T-helper 9 cell (primary cell): Measurements from ENCODE around the gene PCP4.

Experiments
- DNase-seq: peaks from one replicate; pipeline ENCODE4 v3.0.0-alpha.2; 2020
- total RNA-seq, 2 donors: gene quantifications; one replicate each; lab custom pipeline; 2026; lab: John Stamatoyannopoulos, UW

The PCP4 gene
- total RNA-seq, result 0 reads per million in 2 donors

DNA sequence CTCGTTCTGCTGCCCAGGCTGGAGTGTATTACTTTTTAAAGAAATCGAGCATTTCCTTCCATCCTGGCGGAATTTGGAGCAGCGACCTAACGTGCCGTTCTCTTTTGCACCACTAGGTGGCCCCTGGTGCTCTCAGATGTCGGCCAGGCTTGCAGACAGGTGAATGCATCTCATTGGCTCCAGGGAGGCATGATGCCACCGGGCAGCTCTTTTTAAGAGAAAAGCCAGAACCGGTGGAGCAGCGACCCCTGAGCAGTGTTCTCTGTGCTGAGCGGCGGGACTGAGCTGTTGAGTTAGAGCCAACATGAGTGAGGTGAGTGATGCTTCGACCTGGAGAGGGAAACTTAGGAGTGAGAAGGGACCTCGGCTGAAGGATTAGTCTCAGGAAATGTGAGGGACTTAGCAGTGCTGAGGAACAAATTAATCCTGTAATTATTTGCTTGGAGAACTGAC, at the start of gene PCP4:
Gene PCP4 (plus strand): TSS at position 241 of the 453 bp plus-strand sequence. CDS start 64 bp downstream, at position 305.
- DNase-seq, result no peak

DNA sequence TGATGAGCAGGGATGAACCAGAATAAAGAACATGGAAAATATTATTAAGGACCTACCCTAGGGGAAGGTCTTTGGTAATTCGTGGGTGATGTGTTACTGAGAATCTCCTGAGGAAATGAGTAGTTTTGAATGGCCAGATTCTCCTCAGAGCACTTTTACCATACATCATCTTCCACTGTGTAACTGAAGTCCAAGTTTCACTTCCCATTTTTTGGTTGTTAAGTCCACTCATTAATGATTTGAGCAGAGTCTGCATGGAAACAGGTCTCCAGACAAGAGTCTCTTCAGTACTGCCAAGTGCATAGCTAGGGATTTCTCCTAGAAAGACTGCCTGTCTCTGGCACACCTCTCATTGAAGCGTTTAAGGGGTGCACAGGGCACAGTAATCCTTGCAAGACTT, 48.7 kb upstream of the PCP4 start:
- no peak for DNase-seq

DNA sequence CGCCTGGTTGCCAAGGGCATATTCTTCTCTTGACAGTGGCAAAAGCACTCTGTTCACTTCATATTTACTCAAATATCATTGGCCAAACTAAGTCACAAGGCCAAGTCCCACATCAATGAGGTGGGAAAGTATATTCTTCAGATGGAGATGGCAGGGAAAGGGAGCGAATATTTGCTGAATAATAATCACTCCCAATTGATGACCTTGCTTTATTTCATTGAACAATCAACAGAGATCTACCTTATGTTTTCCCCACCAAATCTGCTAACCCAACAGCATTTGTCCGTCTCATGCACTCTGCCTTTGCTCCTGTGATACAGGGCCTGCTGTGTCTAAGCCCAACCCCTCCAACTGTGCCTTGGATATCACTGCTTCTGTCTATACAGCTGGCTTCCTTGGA, 45.2 kb upstream of the PCP4 start:
- DNase-seq, result no peak

DNA sequence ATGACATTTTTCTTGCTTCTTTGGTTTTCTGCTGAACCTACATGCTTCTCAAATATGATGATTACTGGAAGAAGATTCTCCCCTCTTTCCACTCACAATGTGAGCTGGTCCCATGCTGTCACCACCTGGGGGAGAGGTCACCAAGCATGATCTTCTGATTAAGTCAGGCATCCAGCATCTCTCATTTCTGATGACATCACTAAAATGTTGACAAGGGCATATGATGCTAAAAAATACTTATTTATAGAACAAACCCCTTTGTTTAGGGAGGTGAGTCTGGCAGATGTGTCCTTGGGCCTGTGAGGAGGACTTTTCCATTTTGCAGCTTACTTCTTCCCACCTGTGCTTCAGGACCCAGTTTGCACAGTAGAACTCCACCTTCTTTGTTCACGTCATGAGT, 42.0 kb upstream of the PCP4 start:
- DNase-seq, result no peak

DNA sequence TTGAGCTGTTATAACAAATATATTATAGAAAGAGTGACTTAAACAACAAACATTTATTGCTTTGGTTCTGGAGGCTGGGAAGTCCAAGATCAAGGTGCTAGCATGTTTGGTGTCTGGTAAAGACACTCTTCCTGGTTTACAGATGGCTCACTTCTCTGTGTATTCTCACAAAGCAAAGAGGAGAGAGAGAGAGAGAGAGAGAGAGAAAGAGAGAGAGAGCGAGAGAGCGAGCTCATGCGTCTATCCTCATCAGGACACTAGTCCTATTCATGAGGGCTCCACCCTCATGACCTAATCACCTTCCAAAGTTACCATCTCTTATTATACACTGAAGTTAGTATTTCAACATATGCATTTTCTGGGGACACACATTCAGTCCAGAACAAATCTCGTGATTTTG, 32.7 kb upstream of the PCP4 start:
- DNase-seq, result no peak

DNA sequence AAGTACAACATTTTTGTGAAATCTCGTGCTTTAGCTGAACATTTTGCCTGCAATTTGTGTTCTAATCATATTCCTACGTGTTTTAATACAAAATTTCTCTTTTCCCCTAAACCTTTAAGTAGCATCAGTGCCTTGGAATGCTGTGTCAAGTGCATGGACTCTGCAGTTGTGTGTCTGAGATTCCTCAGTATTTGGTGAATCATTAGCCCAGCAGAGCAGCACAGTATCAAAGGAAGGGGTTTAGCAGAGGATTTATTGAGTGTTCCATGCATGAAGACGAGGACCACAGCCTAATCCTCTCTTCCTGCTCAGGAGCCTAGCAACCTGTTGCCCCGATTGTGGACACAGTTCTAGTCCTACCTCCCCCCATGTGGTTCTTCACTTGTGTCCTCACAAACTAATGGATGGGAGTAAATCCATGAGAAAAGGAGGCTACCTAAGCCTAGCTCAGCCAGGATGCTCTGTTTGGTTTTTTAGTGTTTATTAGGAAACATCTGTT, 29.3 kb upstream of the PCP4 start:
- no peak for DNase-seq

DNA sequence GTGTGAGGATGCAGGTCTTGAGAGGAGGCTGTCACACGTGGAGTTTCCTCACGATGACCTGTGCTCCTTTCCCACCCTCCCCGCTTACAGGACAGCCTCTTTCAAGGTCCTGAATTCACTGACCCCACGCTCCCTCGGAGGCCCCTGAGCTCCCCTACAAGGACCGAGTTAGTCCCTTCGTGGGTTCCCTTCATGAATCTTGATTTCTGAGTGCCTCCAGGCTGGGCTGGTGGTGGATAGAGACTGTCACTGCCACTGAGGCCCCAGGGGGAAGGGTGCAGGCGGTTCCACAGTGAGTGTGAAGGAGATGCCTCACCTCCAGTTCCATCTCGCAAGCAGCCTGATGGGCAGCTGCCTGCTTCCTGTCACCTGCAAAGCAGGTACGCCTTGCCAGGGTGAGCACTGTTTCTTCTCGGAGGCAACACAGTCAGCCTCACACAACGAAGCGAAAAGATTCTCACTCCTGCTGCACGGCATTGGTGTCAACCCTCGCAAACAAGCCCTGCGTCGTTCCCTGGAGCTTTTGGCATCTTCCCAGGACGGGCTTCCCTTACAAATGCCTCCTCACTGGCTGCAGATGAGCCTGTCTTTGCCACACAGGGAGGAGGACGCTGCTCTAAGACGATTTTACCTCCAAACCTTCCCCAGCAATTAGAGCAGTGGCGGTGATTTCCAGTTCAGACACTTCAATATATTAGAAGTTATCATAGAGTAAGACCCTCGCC, 26.7 kb upstream of the PCP4 start:
- no peak for DNase-seq

DNA sequence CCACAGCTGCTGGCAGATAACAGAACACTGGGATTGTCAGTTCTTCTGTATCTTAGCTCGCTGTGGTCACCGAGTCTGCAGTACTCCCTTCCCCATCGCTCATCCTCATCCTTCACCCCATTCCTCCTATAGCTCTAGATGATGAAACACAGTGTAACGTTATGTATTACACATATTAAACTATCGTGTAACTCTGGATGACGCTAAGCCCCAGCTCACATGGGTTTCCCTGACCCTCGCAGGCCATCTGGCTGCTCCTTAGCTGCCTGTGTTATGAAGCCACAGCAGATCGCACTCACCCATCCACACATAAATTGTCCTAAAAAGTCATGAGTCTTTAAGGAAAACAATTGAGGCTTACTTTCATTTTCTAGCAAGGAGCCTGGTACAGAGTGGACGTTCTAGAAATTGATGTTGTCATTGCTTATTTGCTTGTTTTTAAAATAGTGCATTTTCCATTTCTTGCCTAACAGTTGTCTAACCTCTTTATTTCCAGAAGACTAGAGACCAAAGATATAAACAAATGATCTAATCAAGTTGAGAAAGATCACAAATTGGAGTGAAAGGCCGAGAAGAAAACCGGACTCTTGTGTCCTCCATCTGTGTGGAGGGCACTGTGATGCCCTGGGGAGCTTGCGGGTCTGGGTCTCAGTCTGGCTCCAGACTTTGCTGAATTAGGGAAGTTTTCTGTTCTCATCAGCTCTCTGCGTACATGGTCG, 24.3 kb upstream of the PCP4 start:
- no peak for DNase-seq

DNA sequence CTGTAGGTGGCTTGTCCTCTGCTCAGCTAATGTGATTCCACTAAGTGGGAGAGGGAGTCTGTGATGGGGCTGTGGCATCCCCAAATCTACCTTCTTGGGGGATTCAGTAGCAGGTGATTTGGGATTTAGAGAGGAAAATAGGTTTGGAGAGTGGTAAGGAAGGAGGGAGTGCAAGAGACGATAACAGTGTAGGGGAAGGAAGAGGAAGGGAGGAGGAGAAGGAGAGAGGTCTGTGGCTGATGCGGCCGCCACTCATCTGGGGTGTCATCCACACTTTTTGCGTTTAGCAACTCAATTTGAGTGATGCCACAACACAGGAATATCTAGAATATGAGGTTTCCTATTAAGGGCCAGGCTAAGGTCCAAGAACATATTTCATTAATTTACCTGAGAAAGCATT, 23.8 kb upstream of the PCP4 start:
- no peak for DNase-seq

DNA sequence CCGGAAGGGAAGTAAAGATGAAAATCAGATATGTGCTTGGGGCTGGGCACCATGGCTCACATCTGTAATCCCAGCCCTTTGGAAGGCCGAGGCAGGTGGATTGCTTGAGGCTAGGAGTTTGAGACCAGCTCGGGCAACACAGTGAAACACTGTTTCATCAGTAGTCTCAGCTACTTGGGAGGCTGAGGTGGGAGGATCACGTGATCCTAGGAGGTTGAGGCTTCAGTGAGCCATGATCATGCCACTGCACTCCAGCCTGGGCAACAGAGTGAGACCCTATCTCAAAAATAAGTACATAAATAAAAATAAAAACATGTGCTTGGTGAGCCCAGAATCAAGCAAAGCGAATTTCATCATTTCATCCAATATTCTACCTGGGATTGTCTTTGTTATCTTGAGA, 23.3 kb upstream of the PCP4 start:
- DNase-seq, result no peak

DNA sequence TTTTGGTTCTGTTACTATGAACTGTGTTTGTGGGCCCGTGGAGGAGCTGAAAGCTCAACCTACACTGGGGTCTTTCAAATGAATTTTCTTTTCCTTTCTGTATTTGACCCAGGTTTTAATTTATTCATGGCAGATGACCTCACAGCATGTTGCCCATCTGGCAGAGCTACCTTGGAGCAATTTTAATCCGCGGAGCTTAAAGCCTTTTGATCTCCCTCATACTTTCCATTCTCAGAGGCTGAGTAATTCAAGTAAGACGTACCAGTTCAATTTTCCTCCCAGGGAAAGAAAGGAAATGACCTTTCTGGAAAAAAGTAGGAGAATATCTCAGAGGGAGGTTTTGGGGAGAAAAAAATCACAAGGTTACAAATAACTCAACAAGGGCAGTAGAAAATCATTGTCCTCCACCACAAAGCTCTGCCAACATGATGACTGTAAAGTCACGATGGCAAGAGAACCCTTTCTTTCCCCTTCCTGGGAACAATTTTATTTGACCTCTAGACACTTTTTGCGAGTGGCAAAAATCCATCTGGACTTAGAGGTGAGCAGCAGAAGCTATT, 21.6 kb upstream of the PCP4 start:
- DNase-seq, result no peak

DNA sequence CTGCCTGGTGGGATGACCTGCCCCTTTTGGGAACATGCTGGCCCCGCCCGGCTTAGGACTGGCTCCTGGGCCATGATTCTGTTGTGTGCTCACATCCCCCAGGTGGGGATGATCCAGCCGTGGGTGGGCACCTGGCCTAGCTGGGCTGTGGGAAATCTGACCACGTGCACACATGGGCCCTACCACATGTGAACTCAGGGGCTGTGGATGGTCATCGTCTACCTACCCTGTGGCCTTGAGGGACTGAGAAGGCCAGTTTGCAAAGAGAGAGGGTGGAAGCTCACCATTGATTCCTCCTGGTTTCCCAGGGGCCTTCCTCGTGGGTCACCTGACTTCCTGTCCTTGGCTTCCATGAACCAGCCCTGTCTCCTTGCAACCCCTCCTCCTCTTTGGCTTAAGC, 19.4 kb upstream of the PCP4 start:
- DNase-seq, result no peak

DNA sequence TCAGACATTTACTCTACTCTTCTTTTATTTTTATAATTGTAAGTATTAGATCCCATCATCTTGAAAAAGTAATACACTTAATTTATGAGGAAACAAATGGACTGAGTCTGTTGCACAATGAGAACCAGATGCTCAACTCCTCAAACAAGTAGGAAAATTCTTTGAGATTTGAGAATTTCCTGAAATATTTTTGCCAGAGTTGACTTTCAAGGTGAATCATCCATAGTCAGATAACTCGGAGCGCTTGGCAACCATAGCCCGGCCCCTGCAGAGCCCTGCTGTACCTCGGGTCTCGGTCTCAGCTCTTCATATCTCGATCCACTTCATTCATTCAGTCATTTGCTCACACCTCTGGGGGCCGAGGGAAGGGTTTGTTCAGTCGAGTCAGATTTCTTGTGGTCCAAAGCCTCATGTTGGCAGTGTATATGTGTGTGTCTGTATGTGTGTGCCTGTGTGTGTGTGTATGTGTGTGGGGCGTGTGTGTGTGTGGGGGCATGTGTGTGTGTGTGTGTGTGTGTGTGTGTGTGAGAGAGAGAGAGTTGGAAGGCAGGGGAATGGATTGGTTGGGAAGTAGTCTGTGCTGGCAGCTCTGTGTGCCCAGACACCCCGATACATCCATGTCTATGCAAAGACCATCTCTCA, 18.1 kb upstream of the PCP4 start:
- DNase-seq, result no peak

DNA sequence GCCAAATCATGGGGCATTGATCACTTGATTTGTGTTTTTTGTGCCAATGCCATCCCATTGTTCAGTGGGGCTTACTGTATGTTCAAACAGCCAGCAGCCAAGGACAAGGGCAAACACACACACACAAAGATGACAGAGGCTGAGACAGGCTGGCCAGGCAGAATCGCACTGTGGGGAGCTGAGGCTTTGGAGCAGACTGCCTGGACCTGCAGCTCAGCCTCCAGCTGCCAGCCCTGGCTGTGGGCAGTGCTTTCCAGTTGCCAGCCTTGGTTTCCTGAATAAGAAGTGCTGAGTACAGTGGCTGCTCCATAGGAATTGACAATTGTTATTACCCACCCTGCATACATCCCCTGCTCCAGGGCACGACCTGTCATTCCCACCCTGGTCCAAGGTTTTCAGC, 16.9 kb upstream of the PCP4 start:
- no peak for DNase-seq

DNA sequence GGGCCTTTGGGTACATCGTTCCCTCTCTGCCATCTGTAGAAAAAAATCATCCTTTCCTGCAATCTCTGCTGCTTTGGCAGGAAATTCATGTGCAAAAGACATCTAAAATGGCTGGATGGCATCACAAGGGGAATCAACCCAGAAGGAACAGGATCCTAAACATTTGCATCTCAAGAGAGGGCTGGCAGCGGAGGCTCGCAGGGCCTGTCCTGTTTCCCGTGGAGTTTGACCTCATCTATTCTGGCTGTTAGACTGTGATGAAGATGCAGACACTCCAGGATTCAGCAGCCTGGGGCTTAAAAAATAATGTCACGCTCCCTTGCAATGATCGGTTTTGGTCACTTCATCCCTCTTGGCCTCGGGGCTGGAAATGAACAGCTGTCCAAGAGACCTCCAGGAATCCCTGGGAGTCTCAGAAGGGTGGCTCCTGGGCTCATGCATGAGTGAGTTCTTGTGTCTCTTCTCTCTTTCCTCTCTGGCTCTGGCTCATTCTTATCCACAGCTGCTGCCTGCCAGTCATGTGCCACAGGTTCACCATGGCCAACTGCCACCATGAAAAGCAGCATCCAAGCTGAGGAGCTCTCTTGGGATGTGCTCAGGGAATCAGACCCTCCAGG, 16.1 kb upstream of the PCP4 start:
- DNase-seq, result no peak

DNA sequence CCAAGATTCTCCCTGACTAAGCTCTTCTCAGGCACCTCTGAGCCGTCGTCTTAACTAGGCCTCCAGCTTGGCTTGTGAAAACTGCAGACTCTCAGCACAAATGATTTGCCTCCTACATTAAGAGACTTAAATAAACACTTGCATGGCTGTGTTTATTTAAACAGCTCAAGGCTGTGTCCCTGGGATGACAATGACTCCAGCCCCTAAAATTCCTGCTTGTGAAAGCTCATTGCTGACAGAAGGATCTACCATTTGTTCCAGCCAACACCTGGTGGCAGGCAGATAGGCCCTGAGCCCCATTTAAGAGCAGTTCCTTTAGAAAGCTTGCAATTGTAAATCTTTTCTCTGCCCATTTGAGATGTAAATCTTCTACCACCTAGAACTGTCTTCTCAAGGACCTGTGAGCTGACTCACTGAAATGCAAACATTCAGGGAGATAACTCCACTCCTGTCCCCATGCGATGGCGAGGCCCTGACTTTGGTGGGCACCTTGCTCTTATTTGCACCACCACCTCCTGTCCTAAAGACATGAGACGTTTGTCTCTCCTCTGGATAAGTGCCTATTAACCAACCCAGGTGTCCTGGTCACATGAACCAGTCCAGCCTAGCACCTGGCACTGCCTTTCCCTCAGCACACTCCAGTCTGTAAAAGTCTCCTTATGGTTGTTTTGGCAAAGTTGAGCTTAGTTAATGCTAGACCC, 15.1 kb upstream of the PCP4 start:
- DNase-seq, result no peak

DNA sequence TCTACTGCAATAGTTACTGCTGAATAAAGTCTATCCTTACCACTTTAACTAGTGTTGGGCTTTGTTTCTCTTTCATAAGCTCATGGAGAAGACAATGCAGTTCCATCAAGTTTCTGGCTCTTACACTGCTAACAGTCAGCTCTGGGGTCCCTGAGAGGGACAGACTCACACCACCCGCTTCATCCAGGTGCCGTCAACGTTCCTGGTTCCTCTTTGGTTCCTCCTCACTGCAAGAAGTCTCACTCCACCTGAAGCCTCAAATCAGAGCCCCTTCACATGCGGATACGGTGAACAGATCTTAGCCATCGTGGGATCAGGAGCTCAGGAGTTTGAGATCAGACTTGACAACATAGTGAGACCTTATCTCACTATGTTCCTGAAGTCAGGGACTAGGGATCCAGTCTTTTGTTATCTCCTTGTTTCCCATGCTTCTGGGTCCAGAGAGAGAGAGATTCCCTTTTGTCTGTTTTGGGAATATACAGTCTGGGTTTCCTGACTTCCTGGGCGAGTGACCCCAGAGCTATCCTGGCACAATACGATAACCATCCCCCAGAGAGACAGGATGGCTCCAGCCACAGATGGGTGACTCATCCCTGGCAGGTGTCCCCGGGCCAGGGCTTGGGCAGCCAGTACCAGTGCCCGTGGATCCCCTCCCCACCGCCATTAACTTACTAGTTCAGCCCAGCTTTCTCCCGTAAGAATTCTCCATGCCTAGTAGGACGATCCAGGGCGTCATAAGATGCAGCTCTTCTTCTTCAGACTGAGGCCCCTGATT, 14.3 kb upstream of the PCP4 start:
- no peak for DNase-seq

DNA sequence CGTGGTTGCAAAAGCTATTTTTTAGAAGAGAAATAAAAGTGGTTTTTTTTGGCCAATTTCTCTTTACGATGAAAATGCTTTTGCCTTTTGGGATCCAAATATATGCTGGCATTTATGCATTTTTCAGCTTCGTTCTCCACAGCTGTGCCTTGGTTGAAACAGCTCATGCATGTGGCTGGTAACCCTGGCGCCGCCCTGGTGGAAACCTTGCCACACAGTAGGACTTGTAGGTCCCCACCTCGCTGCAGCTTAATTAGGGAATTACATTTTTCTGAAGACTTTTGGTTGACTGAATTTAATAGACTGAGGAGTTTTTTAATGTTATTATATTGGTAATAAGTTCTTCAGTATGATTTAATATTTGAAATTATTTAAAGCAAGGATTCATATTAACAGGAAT, 12.7 kb upstream of the PCP4 start:
- DNase-seq, result no peak

DNA sequence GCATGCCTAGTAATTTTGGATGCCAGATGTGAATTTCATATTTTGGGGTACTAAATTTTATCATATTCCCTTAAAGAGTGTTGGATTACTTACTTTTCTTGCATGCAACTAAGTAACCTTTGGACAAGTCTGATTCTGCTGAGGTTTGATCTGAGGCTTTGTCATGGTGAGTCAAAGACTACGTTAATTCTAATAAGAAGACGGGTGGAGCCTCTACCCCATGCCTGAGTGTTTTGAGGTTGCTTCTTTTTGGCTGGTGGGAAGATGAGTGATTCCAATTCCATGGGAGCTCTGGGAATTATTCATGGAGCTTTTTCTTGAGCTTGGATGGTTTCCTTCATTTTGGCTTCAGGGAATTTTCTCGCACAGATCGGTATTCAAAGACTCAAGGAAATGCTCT, 11.6 kb upstream of the PCP4 start:
- DNase-seq, result no peak

DNA sequence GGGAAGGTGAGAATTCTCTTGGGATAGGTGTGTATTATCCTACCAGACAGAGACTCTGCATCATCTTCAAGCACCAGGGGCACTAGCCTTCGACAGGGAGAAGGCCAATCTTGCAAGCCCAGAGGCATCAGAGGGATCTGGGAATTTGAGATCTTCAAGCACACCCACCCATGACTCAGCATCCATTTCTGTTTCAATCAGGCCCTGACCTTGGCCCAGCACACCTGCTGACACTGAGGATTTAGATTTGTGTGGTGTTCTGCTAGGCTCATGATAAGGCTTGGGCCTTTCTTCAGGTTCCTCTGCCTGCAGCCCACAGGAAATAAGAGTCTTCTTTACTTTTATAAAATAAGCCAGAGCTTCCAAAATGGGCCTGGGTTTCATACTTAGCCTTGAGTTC, 6.6 kb upstream of the PCP4 start:
- no peak for DNase-seq

DNA sequence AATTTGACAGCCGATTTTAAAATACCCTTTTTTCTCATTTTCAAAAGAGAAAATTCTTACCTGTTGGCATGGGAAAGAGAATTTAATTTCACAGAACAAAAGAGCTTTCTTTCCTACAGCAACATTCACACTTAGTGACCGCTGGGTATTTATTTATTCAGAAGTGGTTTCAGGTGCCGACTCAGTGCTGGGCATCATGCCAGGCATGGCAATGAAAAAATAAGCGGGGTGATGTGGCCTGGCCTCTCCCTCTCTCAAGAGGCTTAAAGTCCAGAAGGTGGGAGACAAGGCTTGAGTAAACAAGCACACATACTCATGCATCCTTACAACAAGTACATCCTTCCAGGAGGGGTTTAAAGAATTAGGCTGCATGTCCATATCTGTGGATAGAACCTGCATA, 4.1 kb upstream of the PCP4 start:
- DNase-seq, result no peak

DNA sequence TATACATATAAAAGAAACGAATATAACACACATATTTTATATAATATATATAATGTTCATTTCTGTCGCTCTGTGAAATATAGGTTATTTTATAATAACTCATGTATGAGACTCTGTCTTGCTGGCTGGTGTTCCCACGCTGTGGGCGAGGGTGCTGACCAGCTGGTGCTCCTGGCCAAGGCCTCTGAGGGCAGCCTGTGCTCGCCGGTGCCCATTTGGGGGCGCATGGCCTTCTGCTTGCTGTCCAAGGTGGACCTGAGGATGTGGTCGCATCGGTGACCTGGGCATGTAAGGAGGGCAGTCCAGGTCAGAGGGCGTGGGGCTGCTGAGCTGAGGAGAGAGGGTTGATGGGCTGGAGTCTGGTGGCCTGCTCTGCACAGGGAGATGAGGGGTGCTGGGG, 1.1 kb upstream of the PCP4 start:
- no peak for DNase-seq
